ENCODE data around the gene MYCBP2.

GRCh38 chr13:77022341-77022740, 304.6 kb downstream of the MYCBP2 start:
- TF ChIP-seq POLR2A (IDR thresholded peaks at IDR 0.05) (peak in 1 of 2 donors; percentile 45), CTCF (IDR thresholded peaks at IDR 0.05) (no peak)
